Measurements from ENCODE around the gene BACH2.
"Not testable (repeated sequence)": the region's sequence is repeated elsewhere in the genome, so short reads cannot be mapped to it uniquely, and the experiment has no call there.

BACH2 gene

DNA sequence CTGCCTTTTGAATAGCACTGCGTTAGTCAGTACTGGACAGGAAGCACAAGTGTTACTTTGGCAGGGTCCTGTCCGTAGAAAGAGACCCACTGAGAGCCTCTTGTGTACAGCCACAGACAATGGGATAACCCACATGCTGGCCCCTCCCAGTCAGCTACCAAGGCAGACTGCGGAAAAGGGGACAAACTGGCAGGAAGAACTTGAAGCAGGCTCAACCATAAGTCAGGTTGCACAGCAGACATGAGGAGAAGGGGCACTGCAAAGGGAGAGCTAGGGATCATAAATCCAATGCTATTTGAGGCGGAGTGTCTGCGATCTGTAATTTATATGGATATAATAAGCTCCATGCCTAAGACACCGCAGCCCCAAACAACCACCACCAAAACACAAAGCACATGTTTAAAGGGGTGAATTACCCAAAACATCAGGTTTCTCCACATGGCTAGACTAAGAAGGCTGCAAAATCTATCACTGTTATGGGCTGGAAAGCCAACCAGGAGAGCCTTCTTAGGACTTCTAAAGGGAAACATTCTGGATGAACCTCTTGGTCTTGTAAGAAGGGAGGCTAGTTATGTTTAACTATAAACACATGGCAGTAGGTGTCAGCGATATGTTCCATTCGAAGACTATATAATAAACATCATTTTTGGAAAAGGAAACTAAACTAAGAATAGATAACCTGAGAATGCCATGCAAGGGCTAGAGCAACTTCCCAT, 141.7 kb downstream of the BACH2 start:
- peak; percentile 38 for DNase-seq (ENCODE audit: low spot score)

GRCh38 chr6:90151576-90152422, 144.8 kb downstream of the BACH2 start:
- DNase-seq (ENCODE audit: low spot score), result no peak

GRCh38 chr6:90149280-90149679, 147.4 kb downstream of the BACH2 start:
- no peak for DNase-seq (ENCODE audit: low spot score)

GRCh38 chr6:90148867-90149266, 147.8 kb downstream of the BACH2 start:
- no peak for DNase-seq (ENCODE audit: low spot score)

GRCh38 chr6:90146921-90147649, 149.6 kb downstream of the BACH2 start:
- no peak for DNase-seq (ENCODE audit: low spot score)

GRCh38 chr6:90146024-90146423, 150.6 kb downstream of the BACH2 start:
- no peak for DNase-seq (ENCODE audit: low spot score)

DNA sequence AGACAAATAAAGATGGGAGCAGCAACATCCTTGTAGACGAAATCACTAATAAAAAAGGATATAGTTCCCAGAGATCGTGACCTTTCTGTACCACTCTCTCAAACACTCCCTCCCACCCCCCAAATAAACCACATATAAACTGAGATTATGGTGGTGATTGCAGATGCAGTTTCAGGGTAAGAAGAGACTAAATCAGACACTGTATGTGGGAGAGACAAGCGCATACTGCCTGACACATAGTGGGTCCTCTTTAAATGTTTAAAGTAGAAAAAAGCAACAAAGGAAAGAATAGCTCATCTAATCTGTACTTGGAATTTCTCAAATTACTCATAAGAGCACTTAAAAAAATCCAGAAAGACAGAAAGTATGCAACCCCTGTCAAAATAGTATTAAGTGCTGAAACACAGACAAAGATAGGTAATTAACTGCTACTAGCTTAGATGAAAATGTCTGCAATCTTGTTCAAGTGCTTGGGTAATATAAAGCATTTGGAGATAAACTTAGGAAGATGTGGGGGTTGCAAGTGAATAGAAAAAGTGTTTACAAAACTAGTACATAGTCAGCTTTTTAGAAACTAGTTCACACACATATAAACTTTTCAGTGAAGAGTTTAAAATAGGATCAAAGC, 151.6 kb downstream of the BACH2 start:
- DNase-seq (ENCODE audit: low spot score), result no peak

DNA sequence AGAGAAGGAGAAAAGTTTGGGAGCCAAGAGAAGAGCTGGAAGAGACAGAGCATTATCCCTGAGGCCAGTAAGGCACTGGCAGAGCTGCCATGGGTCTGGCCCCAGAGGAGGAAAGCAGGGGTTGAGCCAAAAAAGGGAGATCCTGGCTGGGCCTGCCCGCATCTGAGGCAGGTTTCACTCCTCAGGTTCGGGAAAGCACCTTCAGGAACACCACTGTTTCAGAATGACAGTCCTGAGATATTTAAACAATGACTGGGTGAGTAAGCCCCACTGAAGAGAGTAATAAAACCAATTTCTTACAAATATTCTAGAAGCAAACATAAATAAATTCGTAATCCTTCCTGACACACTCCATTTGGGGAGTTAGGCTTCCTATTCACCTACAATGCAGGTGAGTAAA, 152.2 kb downstream of the BACH2 start:
- DNase-seq (ENCODE audit: low spot score), result no peak

DNA sequence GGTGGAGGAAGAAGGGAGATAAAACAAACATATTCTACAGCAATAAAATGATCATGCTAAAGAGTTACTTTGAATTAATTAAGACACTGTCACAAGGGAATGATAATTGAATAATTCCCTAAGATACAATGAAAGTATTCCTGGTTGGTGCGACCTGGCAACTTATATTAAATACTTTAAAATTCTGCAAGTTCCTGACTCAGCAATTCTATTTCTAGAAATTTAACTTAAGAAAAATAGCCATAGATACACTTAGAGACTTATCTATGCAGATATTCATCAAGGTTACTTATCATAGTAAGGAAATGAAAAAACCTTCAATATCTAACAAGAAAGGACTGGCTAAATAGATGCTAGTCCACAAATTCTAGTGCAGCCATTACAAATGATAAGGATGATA, 156.0 kb downstream of the BACH2 start:
- no peak for DNase-seq (ENCODE audit: low spot score)

- no peak for DNase-seq (ENCODE audit: low spot score)
Observed at GRCh38 chr6:90139272-90139817, 157.3 kb downstream of the BACH2 start.

GRCh38 chr6:90136837-90137568, 159.6 kb downstream of the BACH2 start:
- DNase-seq (ENCODE audit: low spot score), result no peak

DNA sequence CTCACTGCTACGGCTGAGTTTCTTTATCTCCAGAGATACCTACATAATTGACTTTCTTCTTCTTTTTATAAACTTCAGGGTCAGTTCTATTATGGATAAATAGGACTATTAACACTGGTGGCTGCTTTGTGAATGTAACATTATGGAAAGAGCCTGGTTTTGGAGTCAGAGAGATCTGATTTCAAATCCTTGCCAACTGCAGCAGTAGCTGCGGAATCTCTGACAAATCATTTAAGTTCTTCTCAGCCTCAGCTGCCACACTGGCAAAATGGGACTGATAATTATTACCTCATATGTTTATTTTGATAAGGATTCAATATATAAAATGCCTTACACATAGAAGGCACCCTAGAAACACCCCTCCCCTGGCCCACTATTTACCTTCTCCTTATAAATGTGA, 160.5 kb downstream of the BACH2 start:
- no peak for DNase-seq (ENCODE audit: low spot score)

GRCh38 chr6:90135667-90136066, 161.0 kb downstream of the BACH2 start:
- DNase-seq (ENCODE audit: low spot score), result no peak

- DNase-seq (ENCODE audit: low spot score), result not testable (repeated sequence)
Observed at GRCh38 chr6:90133664-90134063, 163.0 kb downstream of the BACH2 start.

DNA sequence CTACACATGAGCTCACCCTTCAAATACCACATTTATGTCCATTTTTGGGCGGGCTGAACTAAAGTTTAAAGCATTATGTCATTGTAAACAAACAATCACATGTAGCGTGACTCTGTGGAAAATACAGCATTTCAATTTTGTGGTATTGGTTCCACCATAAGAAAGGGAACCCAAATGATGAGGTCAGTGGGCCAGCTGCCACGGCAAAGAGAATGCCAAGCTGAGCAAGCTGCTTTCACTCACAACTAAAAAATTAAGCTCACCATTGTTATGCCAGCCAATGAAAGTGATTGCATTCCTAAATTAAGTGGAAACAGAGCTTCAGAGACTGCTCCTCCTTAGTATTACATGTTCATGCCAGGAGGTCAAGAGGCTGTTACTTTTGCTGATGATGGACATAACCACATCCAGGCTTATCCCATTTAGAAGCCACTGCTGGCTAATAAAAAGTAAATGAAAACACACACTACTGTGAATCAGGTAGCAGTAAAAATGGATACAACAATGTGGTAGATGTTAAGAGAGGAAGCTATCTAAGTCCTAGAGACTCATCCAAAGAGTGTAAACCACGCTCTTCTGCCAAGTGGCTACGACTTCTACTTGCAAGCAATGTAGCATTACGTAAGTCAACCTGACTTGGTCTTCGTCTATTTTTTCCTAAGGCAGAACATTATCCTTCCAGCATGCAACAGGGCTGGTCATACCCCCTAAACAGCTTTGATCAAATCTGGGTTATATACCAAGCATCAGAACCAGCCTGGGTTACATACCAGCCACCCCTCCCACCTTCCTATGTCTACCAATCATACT, 164.8 kb downstream of the BACH2 start:
- no peak for DNase-seq (ENCODE audit: low spot score)

GRCh38 chr6:90131125-90131524, 165.5 kb downstream of the BACH2 start:
- DNase-seq (ENCODE audit: low spot score), result no peak

DNA sequence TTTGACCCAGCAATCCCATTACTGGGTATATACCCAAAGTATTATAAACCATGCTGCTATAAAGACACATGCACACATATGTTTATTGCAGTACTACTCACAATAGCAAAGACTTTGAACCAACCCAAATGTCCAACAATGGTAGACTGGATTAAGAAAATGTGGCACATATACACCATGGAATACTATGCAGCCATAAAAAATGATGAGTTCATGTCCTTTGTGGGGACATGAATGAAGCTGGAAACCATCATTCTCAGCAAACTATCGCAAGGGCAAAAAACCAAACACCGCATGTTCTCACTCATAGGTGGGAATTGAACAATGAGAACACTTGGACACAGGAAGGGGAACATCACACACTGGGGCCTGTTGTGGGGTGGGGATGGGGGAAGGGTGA, 168.0 kb downstream of the BACH2 start:
- not testable (repeated sequence) for DNase-seq (ENCODE audit: low spot score)

- peak; percentile 22 for DNase-seq (ENCODE audit: low spot score)
Observed at GRCh38 chr6:90127595-90127994, 169.0 kb downstream of the BACH2 start.

DNA sequence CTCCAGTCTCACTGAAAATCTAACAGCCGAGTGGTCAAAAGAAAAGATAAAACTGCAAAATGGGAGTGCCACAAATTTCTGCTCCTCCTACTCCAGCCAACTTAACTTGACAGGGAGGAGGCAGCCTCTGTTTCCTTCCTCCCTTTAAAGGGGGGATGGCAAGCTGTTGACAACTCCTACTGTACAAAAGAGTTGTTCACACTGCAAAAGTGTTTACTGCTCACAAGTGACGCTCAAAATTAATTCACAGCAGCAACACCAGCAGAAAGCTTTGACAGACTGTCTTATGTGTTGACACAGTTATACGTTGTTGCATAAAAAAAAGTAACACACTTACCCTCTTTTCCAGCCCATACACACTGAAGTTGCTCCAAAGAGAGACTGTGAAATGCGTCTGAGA, 169.8 kb downstream of the BACH2 start:
- peak; percentile 2 for DNase-seq (ENCODE audit: low spot score)

- DNase-seq (ENCODE audit: low spot score), result no peak
Observed at GRCh38 chr6:90126181-90126580, 170.5 kb downstream of the BACH2 start.

Measured in kidney capillary endothelial cell (primary cell).